ENCODE data around the gene TMIGD1.
"Not testable (repeated sequence)": the region's sequence is repeated elsewhere in the genome, so short reads cannot be mapped to it uniquely, and the experiment has no call there.

The TMIGD1 gene

DNA sequence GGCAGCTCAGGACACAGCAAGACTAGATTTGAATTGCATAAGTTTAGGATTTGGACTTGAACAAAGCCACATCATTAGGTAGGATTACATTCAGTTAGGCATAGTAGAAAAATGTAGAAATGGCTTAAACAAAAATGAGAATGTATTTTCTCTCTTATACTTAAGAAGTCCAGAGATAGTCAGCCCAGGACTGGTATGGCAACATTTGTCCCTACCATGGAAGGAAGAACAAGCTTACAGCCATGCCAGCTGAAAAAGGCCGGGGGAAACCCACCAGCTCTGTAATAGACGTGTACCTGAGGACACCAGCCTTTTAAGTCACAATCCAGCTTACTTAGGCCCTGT lies 11.2 kb upstream of the TMIGD1 start:
- peaks cover 29% of the 10 kb centered on the region for H3K4me1 ChIP-seq (ENCODE audit: control insufficient read depth, low read length)
- H3K9me3 ChIP-seq (ENCODE audit: control insufficient read depth, insufficient read depth, low read length): no peaks in the 10 kb centered on the region
- H4K20me1 ChIP-seq (ENCODE audit: control insufficient read depth, insufficient read depth, low read depth, low read length): no peaks in the 10 kb centered on the region
- H3K27me3 ChIP-seq (ENCODE audit: control insufficient read depth, low read length): no peaks in the 10 kb centered on the region
- TF ChIP-seq EZH2phosphoT487 (IDR thresholded peaks at IDR 0.05; ENCODE audit: borderline replicate concordance, low read length) (no peak), CTCF (IDR thresholded peaks at IDR 0.05; ENCODE audit: low read depth, low read length, poor library complexity, severe bottlenecking) (no peak)
- H3K9me2 ChIP-seq (replicated peaks; ENCODE audit: control insufficient read depth, low read length): no peaks in the 10 kb centered on the region
- H3K4me2 ChIP-seq (ENCODE audit: low read length): peak overlapping the region; percentile 66
- peaks cover 3% of the 10 kb centered on the region; the same call in 1 of the 2 replicates for H3F3A ChIP-seq (ENCODE audit: control insufficient read depth, insufficient read depth)
- H3K36me3 ChIP-seq (ENCODE audit: control insufficient read depth, low read length): no peaks in the 10 kb centered on the region
- no peaks in the 10 kb centered on the region for H3K79me2 ChIP-seq (ENCODE audit: control insufficient read depth, low read length)
- peak overlapping the region; percentile 10; the same call in 1 of the 2 replicates for H3K27ac ChIP-seq (ENCODE audit: low read depth, low read length)
- peak overlapping the region; percentile 53; the same call in 1 of the 2 replicates for H3K4me3 ChIP-seq (ENCODE audit: low read length)

- TF ChIP-seq EZH2phosphoT487 (IDR thresholded peaks at IDR 0.05; ENCODE audit: borderline replicate concordance, low read length): no peak
- TF ChIP-seq CTCF (IDR thresholded peaks at IDR 0.05; ENCODE audit: low read depth, low read length, poor library complexity, severe bottlenecking): no peak
These were observed 10.6 kb upstream of the TMIGD1 start for GRCh38 chr17:30344283-30345088.

GRCh38 chr17:30343796-30344195 lies 9.9 kb upstream of the TMIGD1 start:
- Histone ChIP-seq H3K79me2 (ENCODE audit: control insufficient read depth, low read length) (no peaks in the 10 kb centered on the region), H3K27me3 (ENCODE audit: control insufficient read depth, low read length) (no peaks in the 10 kb centered on the region), H3K9me3 (ENCODE audit: control insufficient read depth, insufficient read depth, low read length) (no peaks in the 10 kb centered on the region), H3K27ac (ENCODE audit: low read depth, low read length) (0 out of 2 replicates have a peak overlapping the region, but pooled peaks have one; percentile 10), H3K4me1 (ENCODE audit: control insufficient read depth, low read length) (peaks cover 33% of the 10 kb centered on the region), H3K36me3 (ENCODE audit: control insufficient read depth, low read length) (no peaks in the 10 kb centered on the region), H4K20me1 (ENCODE audit: control insufficient read depth, insufficient read depth, low read depth, low read length) (no peaks in the 10 kb centered on the region), H3K4me2 (ENCODE audit: low read length) (peak overlapping the region; percentile 66), H3F3A (ENCODE audit: control insufficient read depth, insufficient read depth) (peaks cover 3% of the 10 kb centered on the region; the same call in 1 of the 2 replicates), H3K4me3 (ENCODE audit: low read length) (peak overlapping the region; percentile 53), H3K9me2 (replicated peaks; ENCODE audit: control insufficient read depth, low read length) (no peaks in the 10 kb centered on the region)
- TF ChIP-seq CTCF (IDR thresholded peaks at IDR 0.05; ENCODE audit: low read depth, low read length, poor library complexity, severe bottlenecking) (no peak), EZH2phosphoT487 (IDR thresholded peaks at IDR 0.05; ENCODE audit: borderline replicate concordance, low read length) (no peak)

More at GRCh38 chr17:30344283-30345088, 10.6 kb upstream of the TMIGD1 start:
- Histone ChIP-seq H3K36me3 (ENCODE audit: control insufficient read depth, low read length) (no peaks in the 10 kb centered on the region), H3K4me2 (ENCODE audit: low read length) (peak overlapping the region; percentile 66), H3K4me1 (ENCODE audit: control insufficient read depth, low read length) (peaks cover 33% of the 10 kb centered on the region), H3K79me2 (ENCODE audit: control insufficient read depth, low read length) (no peaks in the 10 kb centered on the region), H3K9me3 (ENCODE audit: control insufficient read depth, insufficient read depth, low read length) (no peaks in the 10 kb centered on the region), H3K27ac (ENCODE audit: low read depth, low read length) (peak overlapping the region; percentile 10; the same call in 1 of the 2 replicates), H3K27me3 (ENCODE audit: control insufficient read depth, low read length) (no peaks in the 10 kb centered on the region), H3F3A (ENCODE audit: control insufficient read depth, insufficient read depth) (peaks cover 3% of the 10 kb centered on the region; the same call in 1 of the 2 replicates), H3K4me3 (ENCODE audit: low read length) (peak overlapping the region; percentile 53), H3K9me2 (replicated peaks; ENCODE audit: control insufficient read depth, low read length) (no peaks in the 10 kb centered on the region), H4K20me1 (ENCODE audit: control insufficient read depth, insufficient read depth, low read depth, low read length) (no peaks in the 10 kb centered on the region)

DNA sequence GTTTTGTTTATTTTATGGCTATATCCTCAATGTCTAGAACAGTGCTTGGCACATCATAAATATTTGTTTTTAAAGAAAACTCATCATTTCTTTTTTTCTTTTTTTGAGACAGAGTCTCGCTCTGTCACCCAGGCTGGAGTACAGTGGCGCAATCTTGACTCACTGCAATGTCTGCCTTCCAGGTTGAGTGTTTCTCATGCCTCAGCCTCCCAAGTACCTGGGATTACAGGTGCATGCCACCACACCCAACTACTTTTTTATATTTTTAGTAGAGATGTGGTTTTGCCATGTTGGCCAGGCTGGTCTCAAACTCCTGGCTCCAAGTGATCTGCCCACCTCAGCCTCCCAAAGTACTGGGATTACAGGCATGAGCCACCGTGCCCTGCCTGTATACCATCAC lies 9.4 kb upstream of the TMIGD1 start:
- H3K9me2 ChIP-seq (replicated peaks; ENCODE audit: control insufficient read depth, low read length); H4K20me1 ChIP-seq (ENCODE audit: control insufficient read depth, insufficient read depth, low read depth, low read length); H3K4me3 ChIP-seq (ENCODE audit: low read length); H3K27ac ChIP-seq (ENCODE audit: low read depth, low read length); H3K79me2 ChIP-seq (ENCODE audit: control insufficient read depth, low read length); H3K27me3 ChIP-seq (ENCODE audit: control insufficient read depth, low read length); H3K9me3 ChIP-seq (ENCODE audit: control insufficient read depth, insufficient read depth, low read length); H3F3A ChIP-seq (ENCODE audit: control insufficient read depth, insufficient read depth); H3K36me3 ChIP-seq (ENCODE audit: control insufficient read depth, low read length): not testable (repeated sequence)
- peaks cover 33% of the 10 kb centered on the region for H3K4me1 ChIP-seq (ENCODE audit: control insufficient read depth, low read length)
- peak overlapping the region; percentile 66; the same call in 1 of the 2 replicates for H3K4me2 ChIP-seq (ENCODE audit: low read length)
